DND-41 (cell line): ENCODE results near the gene STX1A.

ENCODE experiments used
- EZH2 ChIP-seq: IDR thresholded peaks from 3 replicates; pipeline ENCODE4 v1.6.1; 2012; ENCODE audit warnings: borderline replicate concordance, low read depth, mild to moderate bottlenecking, moderate library complexity, low read length, inconsistent platforms; ENCODE audit not compliant: severe bottlenecking
- TF ChIP-seq, protein P1 (sequence below): IDR thresholded peaks from 2 replicates; pipeline ENCODE4 v1.5.1; 2012; ENCODE audit warnings: borderline replicate concordance, low read length, moderate library complexity, mild to moderate bottlenecking; ENCODE audit not compliant: poor library complexity, severe bottlenecking; ENCODE audit errors: extremely low read depth

DNA sequence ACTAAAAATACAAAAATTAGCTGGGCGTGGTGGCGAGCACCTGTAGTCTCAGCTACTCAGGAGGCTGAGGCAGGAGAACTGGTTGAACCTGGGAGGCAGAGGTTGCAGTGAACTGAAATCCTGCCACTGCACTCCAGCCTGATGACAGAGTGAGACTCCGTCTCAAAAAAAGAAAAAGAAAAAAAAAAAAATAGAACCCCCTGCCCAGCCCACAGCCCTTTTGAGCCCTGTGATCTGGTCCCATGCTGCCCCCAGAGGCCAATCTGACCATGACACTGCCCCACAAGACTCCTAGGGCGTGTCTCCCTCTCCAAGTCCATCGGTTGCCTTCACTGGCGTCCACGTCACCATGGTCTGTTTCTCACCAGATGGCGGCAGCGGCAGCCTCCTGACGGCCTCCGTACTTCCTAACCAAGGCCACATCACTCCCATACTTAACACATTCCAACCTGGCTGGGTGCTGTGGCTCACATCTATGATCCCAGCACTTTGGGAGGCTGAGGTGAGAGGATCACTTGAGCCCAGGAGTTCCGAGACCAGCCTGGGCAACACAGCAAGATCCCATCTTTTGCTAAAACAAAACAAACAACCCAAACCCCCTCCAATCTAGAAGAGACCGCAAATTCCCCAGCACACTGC, 18.0 kb downstream of the STX1A start:
- TF ChIP-seq, protein P1, sequence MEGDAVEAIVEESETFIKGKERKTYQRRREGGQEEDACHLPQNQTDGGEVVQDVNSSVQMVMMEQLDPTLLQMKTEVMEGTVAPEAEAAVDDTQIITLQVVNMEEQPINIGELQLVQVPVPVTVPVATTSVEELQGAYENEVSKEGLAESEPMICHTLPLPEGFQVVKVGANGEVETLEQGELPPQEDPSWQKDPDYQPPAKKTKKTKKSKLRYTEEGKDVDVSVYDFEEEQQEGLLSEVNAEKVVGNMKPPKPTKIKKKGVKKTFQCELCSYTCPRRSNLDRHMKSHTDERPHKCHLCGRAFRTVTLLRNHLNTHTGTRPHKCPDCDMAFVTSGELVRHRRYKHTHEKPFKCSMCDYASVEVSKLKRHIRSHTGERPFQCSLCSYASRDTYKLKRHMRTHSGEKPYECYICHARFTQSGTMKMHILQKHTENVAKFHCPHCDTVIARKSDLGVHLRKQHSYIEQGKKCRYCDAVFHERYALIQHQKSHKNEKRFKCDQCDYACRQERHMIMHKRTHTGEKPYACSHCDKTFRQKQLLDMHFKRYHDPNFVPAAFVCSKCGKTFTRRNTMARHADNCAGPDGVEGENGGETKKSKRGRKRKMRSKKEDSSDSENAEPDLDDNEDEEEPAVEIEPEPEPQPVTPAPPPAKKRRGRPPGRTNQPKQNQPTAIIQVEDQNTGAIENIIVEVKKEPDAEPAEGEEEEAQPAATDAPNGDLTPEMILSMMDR: peak; percentile 68
- TF ChIP-seq EZH2: no peak
